GOT3 (cell line): ENCODE measurements around the gene GMCL2.

Experiments
- DNase-seq: peaks from one replicate; lab custom pipeline; 2025; ENCODE audit warnings: mixed read lengths; lab: John Stamatoyannopoulos, UW

GMCL2 gene

DNA sequence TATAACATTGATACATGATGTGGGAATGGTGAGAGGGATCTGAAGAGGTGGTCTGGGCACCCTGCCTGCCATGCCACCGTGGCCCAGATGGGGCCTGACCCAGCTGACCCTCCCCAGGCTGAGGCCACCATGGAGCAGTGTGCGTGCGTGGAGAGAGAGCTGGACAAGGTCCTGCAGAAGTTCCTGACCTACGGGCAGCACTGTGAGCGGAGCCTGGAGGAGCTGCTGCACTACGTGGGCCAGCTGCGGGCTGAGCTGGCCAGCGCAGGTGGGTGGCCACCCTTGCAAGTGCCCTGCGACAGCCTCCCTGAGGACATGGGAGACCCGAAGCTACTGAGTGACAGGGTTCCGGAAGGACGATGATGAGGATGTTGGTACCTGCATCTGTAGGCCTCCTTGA is 49.2 kb downstream of the GMCL2 start:
- DNase-seq: no peak

DNA sequence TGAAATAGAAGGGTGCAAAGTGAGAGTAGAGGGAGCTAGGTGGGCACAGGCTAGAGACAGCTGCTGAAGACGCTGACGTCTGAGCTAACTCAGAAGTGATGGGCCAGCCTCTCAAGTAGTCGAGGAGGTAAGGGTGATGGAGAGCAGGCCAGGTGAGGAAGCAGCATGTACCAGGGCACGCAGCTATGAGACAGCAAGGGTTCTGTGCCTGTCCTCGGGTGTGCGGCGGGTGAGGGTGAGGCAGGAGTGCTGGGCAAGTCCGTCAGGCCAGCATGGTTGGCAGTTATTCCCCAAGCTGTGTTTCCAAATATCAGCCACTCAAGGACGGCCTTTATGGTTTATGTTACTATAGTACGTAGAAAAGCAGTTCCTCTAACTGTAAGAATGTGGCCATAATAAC is 50.2 kb downstream of the GMCL2 start:
- no peak for DNase-seq
